HG02973 (cell line): ENCODE measurements around the gene SUN1.
"Not testable (repeated sequence)": the region's sequence is repeated elsewhere in the genome, so short reads cannot be mapped to it uniquely, and the experiment has no call there.

Experiments used
- ATAC-seq: cut with Tn5 transposase; IDR thresholded peaks from one replicate; pipeline ENCODE4 v1.9.1; 2021; ENCODE audit warnings: moderate library complexity; ENCODE audit not compliant: unreplicated experiment

SUN1 gene

GRCh38 chr7:803796-804195 is 28.5 kb upstream of the SUN1 start:
- ATAC-seq, result not testable (repeated sequence)

GRCh38 chr7:805261-805660 is 27.0 kb upstream of the SUN1 start:
- no peak for ATAC-seq

GRCh38 chr7:815284-816216 is 16.7 kb upstream of the SUN1 start:
- ATAC-seq, result no peak

GRCh38 chr7:816300-816750 is 16.0 kb upstream of the SUN1 start:
- peak; percentile 83 for ATAC-seq

DNA sequence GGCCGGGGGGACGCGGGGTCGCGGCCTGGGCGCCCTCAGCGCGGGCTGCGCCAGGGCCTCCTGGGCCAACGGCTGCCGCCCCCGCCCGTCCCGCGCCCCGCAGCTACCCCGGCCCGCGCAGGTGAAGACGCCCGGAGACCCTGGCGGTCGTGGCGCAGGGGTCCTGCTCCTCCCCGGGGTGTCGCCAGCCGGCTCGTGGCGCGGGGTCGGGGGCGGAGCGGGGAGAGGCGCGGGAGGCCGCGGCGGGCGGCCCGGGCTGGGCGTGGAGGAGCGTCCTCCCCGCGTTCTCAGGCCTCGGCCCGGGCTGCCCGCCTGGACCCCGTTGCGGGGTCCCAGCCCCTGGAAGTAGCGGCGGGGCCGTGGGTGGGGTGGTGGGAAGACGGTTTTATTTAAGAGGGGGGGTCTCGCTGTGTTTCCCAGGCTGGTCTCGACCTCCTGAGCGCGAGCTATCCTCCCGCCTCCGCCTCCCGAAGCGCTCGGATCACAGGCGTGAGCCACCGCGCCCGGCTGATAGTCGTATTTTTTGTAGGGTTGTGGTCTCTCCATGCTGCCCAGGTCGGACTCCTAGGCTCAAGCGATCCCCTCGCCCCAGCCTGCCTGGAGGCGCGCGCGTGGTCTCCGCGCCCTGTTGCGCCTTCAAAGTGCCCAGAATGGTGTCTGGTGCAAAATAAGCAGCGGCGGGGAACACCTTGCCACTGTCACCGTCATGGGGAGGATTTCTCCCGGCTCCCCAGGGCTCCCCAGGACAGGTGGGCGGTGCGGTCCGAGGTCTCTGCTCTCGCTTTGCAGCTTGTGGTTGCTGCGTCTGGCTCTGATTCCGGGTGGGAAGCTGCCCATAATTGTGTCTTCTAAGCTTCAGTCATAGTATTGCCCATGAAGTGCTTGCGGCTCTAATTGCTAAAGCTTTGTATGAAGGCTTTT is 15.3 kb upstream of the SUN1 start:
- ATAC-seq, result peak; percentile 11

- no peak for ATAC-seq
Measured at GRCh38 chr7:818031-818699, 14.1 kb upstream of the SUN1 start.

- ATAC-seq, result no peak
Measured at GRCh38 chr7:820341-820740, 11.9 kb upstream of the SUN1 start.

DNA sequence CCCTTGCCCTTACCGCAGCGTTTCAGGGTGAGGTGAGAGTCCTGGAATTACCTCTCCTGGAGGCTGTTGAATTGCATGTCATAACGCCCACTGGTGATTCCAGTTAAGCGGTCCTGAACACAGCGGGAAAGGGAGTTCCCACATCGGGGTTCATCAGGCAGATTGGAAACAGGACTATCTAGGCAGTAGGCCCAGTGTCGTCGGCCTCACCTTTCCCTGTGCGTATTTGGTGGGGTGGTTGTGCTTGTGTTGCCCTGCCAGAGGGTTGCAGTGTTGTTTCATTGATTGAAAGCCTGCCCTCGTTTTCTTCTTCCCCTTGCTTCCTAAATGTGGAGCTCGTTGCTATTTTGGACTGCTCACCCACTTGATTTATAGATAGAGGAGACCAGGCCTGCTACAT is 10.6 kb upstream of the SUN1 start:
- no peak for ATAC-seq

DNA sequence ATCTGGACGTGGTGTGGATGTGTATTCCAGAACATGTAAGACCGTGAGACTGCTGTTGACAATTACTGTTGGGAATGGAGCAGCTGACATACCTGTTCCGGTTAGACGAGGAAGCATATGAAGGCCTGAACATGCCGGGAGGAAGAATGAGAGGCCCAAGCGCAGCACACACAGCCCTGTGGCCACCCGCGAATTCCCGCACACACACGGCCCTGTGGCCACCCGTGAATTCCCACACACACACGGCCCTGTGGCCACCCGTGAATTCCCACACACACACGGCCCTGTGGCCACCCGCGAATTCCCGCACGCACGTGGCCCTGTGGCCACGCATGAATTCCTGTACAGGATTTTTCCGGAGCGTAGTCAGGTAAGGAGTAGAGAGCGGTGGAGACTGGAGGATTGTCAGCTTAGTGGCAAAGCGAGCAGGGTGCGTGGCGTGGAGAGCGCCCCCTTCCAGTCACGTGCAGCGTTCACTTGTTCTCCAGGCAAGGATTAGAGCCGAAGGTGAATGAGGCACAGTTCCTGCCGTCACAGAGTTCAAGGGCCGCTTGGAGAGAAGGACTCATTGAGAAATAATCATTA is 9.5 kb upstream of the SUN1 start:
- ATAC-seq, result no peak

DNA sequence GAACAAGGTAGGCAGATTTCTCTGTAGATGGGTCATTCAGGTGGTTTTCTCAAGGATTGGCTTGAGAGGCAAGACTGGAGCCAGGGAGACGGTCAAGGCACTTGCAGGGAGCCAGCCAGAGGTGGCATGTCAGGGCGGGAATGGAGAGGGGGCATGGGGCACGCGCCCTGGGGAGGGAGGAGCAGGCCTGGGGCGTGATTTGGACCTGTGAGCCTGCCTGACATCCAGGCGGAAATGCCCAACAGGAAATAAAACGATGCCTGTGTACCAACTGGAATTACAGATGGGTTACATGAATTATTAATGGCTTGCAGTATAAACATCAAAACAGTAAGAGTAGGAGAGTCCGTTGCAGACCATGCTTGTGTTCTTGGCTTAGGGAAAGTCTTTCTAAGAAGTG is 8.6 kb upstream of the SUN1 start:
- no peak for ATAC-seq

GRCh38 chr7:824081-824480 is 8.2 kb upstream of the SUN1 start:
- ATAC-seq, result no peak

GRCh38 chr7:824664-825063 is 7.6 kb upstream of the SUN1 start:
- ATAC-seq, result no peak

DNA sequence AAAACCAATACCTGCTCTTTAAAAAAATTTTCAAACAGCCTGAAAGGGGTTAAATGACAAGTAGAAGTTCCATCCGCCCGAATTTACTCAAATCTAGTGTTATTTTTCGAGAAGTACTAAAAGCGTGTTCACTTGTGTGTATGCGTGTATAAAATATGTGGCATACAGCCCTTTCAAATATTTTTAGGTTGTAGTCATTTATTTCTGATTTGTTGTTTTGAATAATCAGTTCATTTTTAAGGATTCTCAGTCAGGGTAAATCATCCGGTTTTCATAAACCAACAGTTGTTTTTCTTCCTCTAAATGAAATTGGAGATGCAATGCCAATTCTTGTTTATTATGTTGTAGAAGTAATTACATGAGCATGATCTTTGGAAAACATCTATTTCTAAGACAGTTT is 6.9 kb upstream of the SUN1 start:
- ATAC-seq, result no peak

DNA sequence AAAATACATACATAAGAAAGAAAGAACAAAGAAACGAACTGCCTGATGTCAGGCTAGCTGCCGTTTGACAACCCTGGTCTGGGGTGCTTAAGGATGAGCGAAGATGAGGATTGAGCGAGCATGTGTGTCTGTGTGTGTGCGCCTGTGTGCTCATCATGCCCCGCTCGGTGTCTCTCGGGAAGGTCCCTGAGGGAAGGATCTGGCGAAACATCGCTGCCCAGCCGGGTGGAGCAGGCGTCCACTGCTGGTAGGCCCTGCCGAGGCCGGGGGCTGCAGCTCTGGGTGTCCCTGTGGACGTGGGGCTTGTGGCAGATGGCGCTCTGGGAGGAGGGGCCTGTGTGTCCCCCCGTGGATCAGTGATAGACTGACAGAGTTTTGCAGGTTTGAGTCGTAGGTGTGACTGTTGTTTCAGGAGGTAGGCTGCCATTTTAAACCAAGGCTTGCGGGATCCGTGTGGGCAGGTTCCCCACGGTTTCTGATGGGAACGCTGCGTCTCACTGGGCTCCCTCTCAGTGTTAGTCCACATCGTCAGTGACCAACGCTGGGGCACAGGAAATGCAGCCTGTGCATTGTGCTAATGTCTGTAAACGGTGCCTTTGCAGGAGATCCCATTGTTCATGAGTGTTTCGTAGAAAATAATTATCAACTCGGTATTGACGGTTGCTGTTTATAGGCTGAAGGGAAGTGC is 5.9 kb upstream of the SUN1 start:
- ATAC-seq, result no peak

- no peak for ATAC-seq
Measured at GRCh38 chr7:828793-829561, 3.3 kb upstream of the SUN1 start.

DNA sequence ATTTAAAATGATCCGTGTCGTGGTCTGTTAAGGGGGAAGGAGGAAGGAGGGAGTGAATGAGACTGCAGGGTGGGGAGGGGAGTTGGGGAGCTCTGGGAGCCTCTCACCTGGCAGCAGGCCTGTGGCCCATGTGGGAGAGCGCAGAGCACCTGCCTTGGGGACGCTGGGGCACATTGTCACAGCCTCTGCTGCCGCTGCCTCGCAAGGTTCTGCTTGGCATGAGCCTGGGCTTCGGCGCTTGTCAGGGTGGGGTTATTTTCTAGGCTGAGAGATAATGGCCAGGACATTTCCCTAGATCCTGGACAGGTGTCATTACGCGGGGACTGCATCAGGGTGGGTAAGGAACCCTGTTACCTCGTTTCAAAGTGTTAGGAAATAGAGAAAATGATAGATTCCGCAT is 2.2 kb upstream of the SUN1 start:
- ATAC-seq, result no peak

- peak; percentile 59 for ATAC-seq
Measured at GRCh38 chr7:831596-832166, 595 bp upstream of the SUN1 start.

DNA sequence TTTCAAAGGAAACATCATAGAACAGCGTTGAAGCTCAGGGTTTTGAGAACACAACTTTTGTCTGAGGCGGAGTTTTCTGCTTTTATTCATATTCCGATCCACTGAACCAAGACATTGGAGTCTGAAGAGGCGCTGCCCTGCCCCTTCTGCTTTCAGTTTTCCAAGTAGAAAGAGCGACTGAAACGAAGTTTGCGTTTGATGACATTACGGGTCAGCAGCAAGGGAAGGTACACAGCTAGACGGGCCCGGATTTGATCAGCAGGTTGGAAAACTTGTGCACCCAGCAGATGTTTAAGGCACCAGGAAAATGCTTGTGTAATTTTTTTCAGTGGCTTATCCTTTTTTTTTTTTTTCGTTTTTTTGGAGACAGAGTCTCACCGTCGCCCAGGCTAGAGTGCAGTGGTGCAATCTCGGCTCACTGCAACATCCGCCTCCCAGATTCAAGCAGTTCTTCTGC is 720 bp downstream of the SUN1 start:
- no peak for ATAC-seq
